Calu3 (cell line): ENCODE results near the gene RIMBP2. TPM values are rescaled to one million over a fixed set of nuclear protein-coding genes. Genes with fewer than 3 reads are reported as not detected.

ENCODE experiments used
- BruUV-seq: library from RNA; stranded (reverse); fragments of 400-500 nt; replicated peaks from 2 replicates; lab custom pipeline; 2021; lab: Mats Ljungman, UMichigan
- CTCF ChIA-PET: fragments of 300-600 bp; sonication (Branson Sonifier 250); formaldehyde crosslinking; loops from one replicate; lab custom pipeline; 2022; ENCODE audit warnings: antibody characterized with exemption; lab: Charles Lee
- DNase-seq: peaks from one replicate; pipeline ENCODE4 v3.0.0; 2022
- H3K27ac Mint-ChIP-seq: one replicate; pipeline ENCODE4 v1.8.0; 2022; ENCODE audit warnings: mixed read lengths; ENCODE audit not compliant: unreplicated experiment
- H3K27me3 Mint-ChIP-seq: one replicate; pipeline ENCODE4 v1.8.0; 2022; ENCODE audit warnings: mixed read lengths; ENCODE audit not compliant: unreplicated experiment
- H3K36me3 Mint-ChIP-seq: one replicate; pipeline ENCODE4 v1.8.0; 2022; ENCODE audit warnings: mild to moderate bottlenecking, moderate library complexity, mixed read lengths; ENCODE audit not compliant: insufficient read depth, unreplicated experiment
- H3K4me1 Mint-ChIP-seq: one replicate; pipeline ENCODE4 v1.8.0; 2022; ENCODE audit warnings: mild to moderate bottlenecking, low read depth, mixed read lengths; ENCODE audit not compliant: unreplicated experiment
- H3K4me3 Mint-ChIP-seq: one replicate; pipeline ENCODE4 v1.8.0; 2022; ENCODE audit warnings: mild to moderate bottlenecking, low read depth, moderate library complexity, mixed read lengths; ENCODE audit not compliant: unreplicated experiment
- H3K9me3 Mint-ChIP-seq: one replicate; pipeline ENCODE4 v1.8.0; 2022; ENCODE audit warnings: low read depth, mixed read lengths; ENCODE audit not compliant: unreplicated experiment
- CTCF ChIP-seq: fragments of 200-600 bp; IDR thresholded peaks from one replicate; pipeline ENCODE4 v1.8.0; 2022; ENCODE audit warnings: antibody characterized with exemption; ENCODE audit not compliant: unreplicated experiment
- intact Hi-C: fragments of 100-400 bp; cut with micrococcal nuclease; formaldehyde crosslinking; loops from one replicate; pipeline ENCODE4 v1.10.0; 2022; ENCODE audit not compliant: unreplicated experiment
- total RNA-seq: library from RNA; stranded (reverse); gene quantifications from 2 replicates; pipeline ENCODE4 v1.2.3, GENCODE V29; 2022

Gene RIMBP2
- total RNA-seq, 1 experiment from 2014 or later: 6.1 TPM

GRCh38 chr12:130427381-130427887 lies 288.7 kb downstream of the RIMBP2 start:
- Mint-ChIP-seq H3K9me3 (peaks cover 12% of the 10 kb centered on the region), H3K27me3 (no peaks in the 10 kb centered on the region), H3K4me1 (no peaks in the 10 kb centered on the region), H3K36me3 (peaks cover 5% of the 10 kb centered on the region), H3K4me3 (no peak overlapping the region), H3K27ac (no peak overlapping the region)
- intact Hi-C loops: no loop called here
- DNase-seq: no peak
- CTCF ChIA-PET: no interaction called here
- no TSS peak for BruUV-seq
- no peak for TF ChIP-seq CTCF

- Mint-ChIP-seq H3K4me3 (no peak overlapping the region), H3K9me3 (peaks cover 12% of the 10 kb centered on the region), H3K27me3 (no peaks in the 10 kb centered on the region), H3K4me1 (no peaks in the 10 kb centered on the region), H3K36me3 (peaks cover 5% of the 10 kb centered on the region), H3K27ac (no peak overlapping the region)
- no peak for TF ChIP-seq CTCF
- intact Hi-C loops: no loop called here
- CTCF ChIA-PET: no interaction called here
- DNase-seq: no peak
- BruUV-seq: no TSS peak
Measured at GRCh38 chr12:130425698-130426245, 290.3 kb downstream of the RIMBP2 start.

DNA sequence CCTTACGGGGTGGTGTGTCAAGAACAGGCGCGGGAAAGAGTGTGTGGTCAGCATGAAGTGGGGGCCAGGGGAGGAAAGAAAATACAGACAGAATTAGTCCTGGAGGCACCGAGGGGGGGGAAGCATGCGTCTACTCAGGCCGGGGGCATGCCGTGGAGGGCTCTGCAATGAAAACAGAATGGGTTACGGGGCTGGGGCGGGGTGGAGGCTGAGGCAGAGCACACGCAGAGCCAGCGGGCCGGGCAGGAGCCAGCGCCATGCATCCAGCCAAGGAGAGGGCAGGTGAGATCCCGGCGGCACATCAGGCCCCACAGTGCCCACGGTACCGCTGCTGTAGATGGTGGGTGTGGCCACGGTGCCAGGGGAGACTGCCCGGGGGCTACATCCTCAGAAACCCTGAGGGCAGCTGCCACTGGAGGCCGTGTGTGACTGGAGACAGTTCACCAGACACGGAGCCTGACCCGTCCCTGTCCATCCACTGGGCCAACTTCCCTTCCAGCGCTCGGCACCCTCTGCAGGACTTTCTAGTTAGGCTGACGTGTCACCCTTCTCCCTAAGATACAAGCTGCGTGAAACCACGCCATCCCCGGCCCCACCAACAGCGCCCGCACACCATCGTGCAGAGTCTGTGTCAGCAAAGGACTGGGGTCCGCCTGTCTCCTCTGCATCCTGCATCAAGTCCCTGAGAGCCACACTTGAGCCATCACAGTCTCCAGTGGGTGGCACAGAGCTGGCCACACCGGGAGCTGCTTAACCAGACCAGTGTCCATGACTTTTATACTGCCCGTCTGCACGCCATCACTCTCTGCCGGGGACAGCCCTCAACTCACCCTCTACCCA lies 291.0 kb downstream of the RIMBP2 start:
- H3K9me3 Mint-ChIP-seq: peaks cover 12% of the 10 kb centered on the region
- TF ChIP-seq CTCF: no peak
- BruUV-seq: no TSS peak
- H3K4me1 Mint-ChIP-seq: no peaks in the 10 kb centered on the region
- H3K27me3 Mint-ChIP-seq: no peaks in the 10 kb centered on the region
- H3K27ac Mint-ChIP-seq: no peak overlapping the region
- CTCF ChIA-PET: no interaction called here
- H3K36me3 Mint-ChIP-seq: peaks cover 5% of the 10 kb centered on the region
- H3K4me3 Mint-ChIP-seq: no peak overlapping the region
- DNase-seq: no peak
- intact Hi-C loops: no loop called here

GRCh38 chr12:130423991-130424857 lies 291.9 kb downstream of the RIMBP2 start:
- Mint-ChIP-seq H3K27ac (peak overlapping the region; percentile 41), H3K9me3 (peaks cover 12% of the 10 kb centered on the region), H3K27me3 (no peaks in the 10 kb centered on the region), H3K36me3 (peaks cover 5% of the 10 kb centered on the region), H3K4me3 (no peak overlapping the region), H3K4me1 (no peaks in the 10 kb centered on the region)
- CTCF ChIA-PET: no interaction called here
- TF ChIP-seq CTCF: no peak
- intact Hi-C loops: no loop called here
- no TSS peak for BruUV-seq
- no peak for DNase-seq
